OCI-LY7 (cell line): ENCODE measurements around the gene MGAT5B. TPM values are rescaled to one million over a fixed set of nuclear protein-coding genes. Genes with fewer than 3 reads are reported as not detected.

Source experiments
- BruUV-seq: library from RNA; stranded (reverse); fragments of 400-500 nt; replicated peaks from 2 replicates; lab custom pipeline; 2021; lab: Mats Ljungman, UMichigan
- CTCF ChIA-PET: fragments of 300-600 bp; sonication (Branson Sonifier 250); formaldehyde crosslinking; loops from one replicate; lab custom pipeline; 2022; ENCODE audit warnings: antibody characterized with exemption; ENCODE audit not compliant: unreplicated experiment; lab: Charles Lee
- POLR2A ChIA-PET: fragments of 300-600 bp; sonication (Branson Sonifier 250); formaldehyde crosslinking; loops from one replicate; lab custom pipeline; 2022; ENCODE audit warnings: antibody characterized with exemption; lab: Charles Lee
- DNase-seq: peaks from one replicate; pipeline ENCODE4 v3.0.0-alpha.2; 2015; ENCODE audit warnings: low spot score
- H2AFZ ChIP-seq: fragments of 200-600 bp; sonication (generic), shearing (Covaris generic); 2 replicates; pipeline ENCODE4 v1.6.1; 2014; ENCODE audit warnings: mild to moderate bottlenecking, antibody characterized with exemption, low read length, moderate library complexity
- H3K27ac ChIP-seq: fragments of 200-600 bp; sonication (generic); 2 replicates; pipeline ENCODE4 v1.5.1; 2014; ENCODE audit warnings: mixed run types, low read depth, mild to moderate bottlenecking, moderate library complexity, low read length, inconsistent platforms; ENCODE audit not compliant: poor library complexity, severe bottlenecking
- H3K36me3 ChIP-seq: fragments of 200-600 bp; sonication (generic); 2 replicates; pipeline ENCODE4 v1.6.1; 2014; ENCODE audit warnings: mild to moderate bottlenecking, antibody characterized with exemption, low read length, moderate library complexity, mixed read lengths; ENCODE audit not compliant: insufficient read depth
- H3K4me1 ChIP-seq: fragments of 200-600 bp; sonication (generic); 2 replicates; pipeline ENCODE4 v1.5.1; 2014; ENCODE audit warnings: mild to moderate bottlenecking, low read length; ENCODE audit not compliant: insufficient read depth, poor library complexity, severe bottlenecking
- H3K4me2 ChIP-seq: fragments of 200-600 bp; sonication (generic); 2 replicates; pipeline ENCODE4 v1.6.1; 2014; ENCODE audit warnings: mild to moderate bottlenecking, low read length
- H3K4me3 ChIP-seq: fragments of 200-600 bp; sonication (generic); 2 replicates; pipeline ENCODE4 v1.5.1; 2014; ENCODE audit warnings: mild to moderate bottlenecking, low read depth, low read length; ENCODE audit not compliant: poor library complexity, severe bottlenecking
- H3K79me2 ChIP-seq: fragments of 200-600 bp; sonication (generic); 2 replicates; pipeline ENCODE4 v1.6.1; 2016; ENCODE audit warnings: low read depth, mild to moderate bottlenecking, low read length, moderate library complexity, mixed read lengths; ENCODE audit not compliant: insufficient read depth
- H3K9me2 ChIP-seq: fragments of 200-600 bp; sonication (generic); 2 replicates; pipeline ENCODE4 v1.6.1; 2016; ENCODE audit warnings: mild to moderate bottlenecking, low read length, mixed read lengths; ENCODE audit not compliant: insufficient read depth
- H3K9me3 ChIP-seq: fragments of 200-600 bp; sonication (generic); 2 replicates; pipeline ENCODE4 v1.6.1; 2014; ENCODE audit warnings: mild to moderate bottlenecking, mixed run types, low read length, mixed read lengths
- H4K20me1 ChIP-seq: fragments of 200-600 bp; sonication (generic); 2 replicates; pipeline ENCODE4 v1.6.1; 2014; ENCODE audit warnings: mild to moderate bottlenecking, antibody characterized with exemption, low read length, moderate library complexity, mixed read lengths; ENCODE audit not compliant: insufficient read depth
- CTCF ChIP-seq: fragments of 200-600 bp; sonication (generic); conservative IDR thresholded peaks from 2 replicates; pipeline ENCODE4 v1.5.1; 2014; ENCODE audit warnings: mild to moderate bottlenecking, antibody characterized with exemption, low read length, moderate library complexity, mixed read lengths
- EZH2phosphoT487 ChIP-seq: fragments of 200-600 bp; sonication (generic); IDR thresholded peaks from 2 replicates; pipeline ENCODE4 v1.6.1; 2018; ENCODE audit warnings: low read depth, borderline replicate concordance, mild to moderate bottlenecking, mixed run types, antibody characterized with exemption, low read length, moderate library complexity, mixed read lengths
- intact Hi-C: fragments of 100-400 bp; cut with micrococcal nuclease; formaldehyde crosslinking; loops from one replicate; pipeline ENCODE4 v1.10.0; 2022; ENCODE audit not compliant: unreplicated experiment
- total RNA-seq, 2 experiments: library from RNA; depleted of rRNA in 1 of 2; stranded (reverse); fragments of >200 nt in 1 of 2; shearing (Covaris generic) in 1 of 2; gene quantifications; 2 replicates each; pipeline ENCODE4 v1.2.3, GENCODE V29; 2014 to 2022

MGAT5B gene
- total RNA-seq, 2 experiments from 2014 or later, result 1.4 to 2.5 TPM

- Histone ChIP-seq H3K4me3 (no peak overlapping the region), H3K9me2 (no peaks in the 10 kb centered on the region), H3K4me2 (no peak overlapping the region), H3K27ac (no peak overlapping the region), H3K79me2 (no peaks in the 10 kb centered on the region), H3K36me3 (no peaks in the 10 kb centered on the region; the same call in 1 of the 2 replicates), H3K9me3 (peaks cover 15% of the 10 kb centered on the region), H3K4me1 (no peaks in the 10 kb centered on the region), H4K20me1 (no peaks in the 10 kb centered on the region), H2AFZ (no peak overlapping the region)
- POLR2A ChIA-PET, result no interaction called here
- DNase-seq, result no peak
- intact Hi-C loops, result no loop called here
- BruUV-seq, result no TSS peak
- CTCF ChIA-PET, result no interaction called here
- no peak for TF ChIP-seq CTCF
- TF ChIP-seq EZH2phosphoT487, result no peak
These were observed 10.4 kb downstream of the MGAT5B start for GRCh38 chr17:76878568-76878967.

- H3K4me1 ChIP-seq, result no peaks in the 10 kb centered on the region
- POLR2A ChIA-PET, result no interaction called here
- BruUV-seq, result no TSS peak
These were observed 11.1 kb downstream of the MGAT5B start for GRCh38 chr17:76879254-76879653.

More at GRCh38 chr17:76879254-76879653, 11.1 kb downstream of the MGAT5B start:
- TF ChIP-seq EZH2phosphoT487, result no peak
- TF ChIP-seq CTCF, result no peak
- no peaks in the 10 kb centered on the region for H3K9me2 ChIP-seq
- H4K20me1 ChIP-seq, result no peaks in the 10 kb centered on the region
- H3K27ac ChIP-seq, result no peak overlapping the region
- no peak overlapping the region for H3K4me2 ChIP-seq
- CTCF ChIA-PET, result no interaction called here
- H3K9me3 ChIP-seq, result peaks cover 15% of the 10 kb centered on the region
- intact Hi-C loops, result no loop called here
- H3K79me2 ChIP-seq, result no peaks in the 10 kb centered on the region
- no peaks in the 10 kb centered on the region; the same call in 1 of the 2 replicates for H3K36me3 ChIP-seq
- no peak overlapping the region for H3K4me3 ChIP-seq
- no peak overlapping the region for H2AFZ ChIP-seq
- no peak for DNase-seq
